Measurements from ENCODE around the gene KLHL3.
A peak's percentile ranks its signal among the peaks of the same experiment; 100 is the strongest.

GRCh38 chr5:137778772-137779564 is 43.1 kb upstream of the KLHL3 start:
- TF ChIP-seq, protein P1, sequence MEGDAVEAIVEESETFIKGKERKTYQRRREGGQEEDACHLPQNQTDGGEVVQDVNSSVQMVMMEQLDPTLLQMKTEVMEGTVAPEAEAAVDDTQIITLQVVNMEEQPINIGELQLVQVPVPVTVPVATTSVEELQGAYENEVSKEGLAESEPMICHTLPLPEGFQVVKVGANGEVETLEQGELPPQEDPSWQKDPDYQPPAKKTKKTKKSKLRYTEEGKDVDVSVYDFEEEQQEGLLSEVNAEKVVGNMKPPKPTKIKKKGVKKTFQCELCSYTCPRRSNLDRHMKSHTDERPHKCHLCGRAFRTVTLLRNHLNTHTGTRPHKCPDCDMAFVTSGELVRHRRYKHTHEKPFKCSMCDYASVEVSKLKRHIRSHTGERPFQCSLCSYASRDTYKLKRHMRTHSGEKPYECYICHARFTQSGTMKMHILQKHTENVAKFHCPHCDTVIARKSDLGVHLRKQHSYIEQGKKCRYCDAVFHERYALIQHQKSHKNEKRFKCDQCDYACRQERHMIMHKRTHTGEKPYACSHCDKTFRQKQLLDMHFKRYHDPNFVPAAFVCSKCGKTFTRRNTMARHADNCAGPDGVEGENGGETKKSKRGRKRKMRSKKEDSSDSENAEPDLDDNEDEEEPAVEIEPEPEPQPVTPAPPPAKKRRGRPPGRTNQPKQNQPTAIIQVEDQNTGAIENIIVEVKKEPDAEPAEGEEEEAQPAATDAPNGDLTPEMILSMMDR (IDR thresholded peaks at IDR 0.05 in 8 of 11, conservative IDR thresholded peaks at IDR 0.05 in 3 of 11) = peak; percentile 53 to 87 (median 74)
- TF ChIP-seq POLR2A (IDR thresholded peaks at IDR 0.05) = no peak
- TF ChIP-seq POLR2AphosphoS5 (IDR thresholded peaks at IDR 0.05) = no peak
